H9 (cell line): Measurements from ENCODE around the gene TEX38. TPM values are rescaled to one million over a fixed set of nuclear protein-coding genes. Genes with fewer than 3 reads are reported as not detected.
A peak's percentile ranks its signal among the peaks of the same experiment; 100 is the strongest.

Experiments
- DNase-seq: peaks from one replicate; pipeline ENCODE4 v3.0.0-alpha.2; 2017
- H2AFZ ChIP-seq: one replicate; pipeline ENCODE4 v1.6.1; 2013; ENCODE audit warnings: mild to moderate bottlenecking, low read length, control low read depth, moderate library complexity
- H2AK5ac ChIP-seq: 2 replicates; pipeline ENCODE4 v1.6.1; 2013; ENCODE audit warnings: low read length, control low read depth, mixed read lengths; ENCODE audit not compliant: insufficient read length
- H2BK120ac ChIP-seq: one replicate; pipeline ENCODE4 v1.6.1; 2013; ENCODE audit warnings: low read depth, mild to moderate bottlenecking, low read length, control low read depth, inconsistent platforms; ENCODE audit not compliant: poor library complexity, severe bottlenecking
- H2BK12ac ChIP-seq: 2 replicates; pipeline ENCODE4 v1.6.1; 2013; ENCODE audit warnings: low read length, control low read depth, mixed read lengths, low read depth; ENCODE audit not compliant: insufficient read length
- H2BK15ac ChIP-seq: 2 replicates; pipeline ENCODE4 v1.6.1; 2013; ENCODE audit warnings: low read depth, low read length, control low read depth
- H2BK20ac ChIP-seq: one replicate; pipeline ENCODE4 v1.6.1; 2013; ENCODE audit warnings: low read depth, mild to moderate bottlenecking, low read length, control low read depth, inconsistent platforms; ENCODE audit not compliant: poor library complexity, severe bottlenecking
- H2BK5ac ChIP-seq: 2 replicates; pipeline ENCODE4 v1.6.1; 2013; ENCODE audit warnings: low read length, control low read depth, mixed read lengths; ENCODE audit not compliant: insufficient read length
- H3K14ac ChIP-seq: 2 replicates; pipeline ENCODE4 v1.6.1; 2013; ENCODE audit warnings: low read length, control low read depth; ENCODE audit not compliant: insufficient read depth
- H3K18ac ChIP-seq: 2 replicates; pipeline ENCODE4 v1.6.1; 2013; ENCODE audit warnings: low read depth, mild to moderate bottlenecking, mixed read lengths, low read length, control low read depth; ENCODE audit not compliant: insufficient read length
- H3K23ac ChIP-seq: 2 replicates; pipeline ENCODE4 v1.6.1; 2013; ENCODE audit warnings: low read length, control low read depth, mixed read lengths, low read depth; ENCODE audit not compliant: insufficient read length
- H3K23me2 ChIP-seq: 2 replicates; pipeline ENCODE4 v1.6.1; 2013; ENCODE audit warnings: low read depth, mild to moderate bottlenecking, mixed read lengths, low read length, control low read depth; ENCODE audit not compliant: insufficient read length, poor library complexity, severe bottlenecking
- H3K27ac ChIP-seq: 2 replicates; pipeline ENCODE4 v1.5.1; 2013; ENCODE audit warnings: low read length, control low read depth, mixed read lengths, low read depth; ENCODE audit not compliant: insufficient read length
- H3K27me3 ChIP-seq: 2 replicates; pipeline ENCODE4 v1.6.1; 2013; ENCODE audit warnings: low read length, control low read depth, inconsistent platforms; ENCODE audit not compliant: insufficient read depth
- H3K4ac ChIP-seq: 2 replicates; pipeline ENCODE4 v1.6.1; 2013; ENCODE audit warnings: low read depth, mild to moderate bottlenecking, control low read depth, inconsistent platforms, low read length, moderate library complexity
- H3K4me1 ChIP-seq: 2 replicates; pipeline ENCODE4 v1.6.1; 2013; ENCODE audit warnings: low read length, control low read depth, inconsistent platforms; ENCODE audit not compliant: insufficient read depth
- H3K4me2 ChIP-seq: 2 replicates; pipeline ENCODE4 v1.6.1; 2013; ENCODE audit warnings: low read length, control low read depth, mixed read lengths; ENCODE audit not compliant: insufficient read length, insufficient read depth
- H3K56ac ChIP-seq: 2 replicates; pipeline ENCODE4 v1.6.1; 2013; ENCODE audit warnings: low read depth, mild to moderate bottlenecking, mixed read lengths, low read length, control low read depth; ENCODE audit not compliant: insufficient read length
- H3K79me1 ChIP-seq: 2 replicates; pipeline ENCODE4 v1.6.1; 2013; ENCODE audit warnings: low read depth, mild to moderate bottlenecking, moderate library complexity, low read length, control low read depth, inconsistent platforms; ENCODE audit not compliant: insufficient read depth, poor library complexity, severe bottlenecking
- H3K79me2 ChIP-seq: 2 replicates; pipeline ENCODE4 v1.6.1; 2013; ENCODE audit warnings: low read length, control low read depth, inconsistent platforms; ENCODE audit not compliant: insufficient read depth
- H3K9ac ChIP-seq: 2 replicates; pipeline ENCODE4 v1.6.1; 2013; ENCODE audit warnings: low read length, control low read depth, mixed read lengths; ENCODE audit not compliant: insufficient read length; ENCODE audit errors: extremely low read depth
- H3K9me3 ChIP-seq: one replicate; pipeline ENCODE4 v1.6.1; 2013; ENCODE audit warnings: low read depth, low read length, inconsistent platforms; ENCODE audit not compliant: control insufficient read depth
- H3T11ph ChIP-seq: one replicate; pipeline ENCODE4 v1.6.1; 2013; ENCODE audit warnings: mild to moderate bottlenecking, low read length, control low read depth, inconsistent platforms
- H4K20me1 ChIP-seq: one replicate; pipeline ENCODE4 v1.6.1; 2013; ENCODE audit not compliant: control insufficient read depth, insufficient read length, insufficient read depth
- H4K5ac ChIP-seq: 2 replicates; pipeline ENCODE4 v1.6.1; 2013; ENCODE audit warnings: low read depth, mild to moderate bottlenecking, mixed read lengths, low read length, control low read depth; ENCODE audit not compliant: insufficient read length
- H4K8ac ChIP-seq: replicated peaks from 2 replicates; pipeline ENCODE4 v1.6.1; 2013; ENCODE audit warnings: low read length, control low read depth, mixed read lengths, low read depth; ENCODE audit not compliant: insufficient read length
- H4K91ac ChIP-seq: 2 replicates; pipeline ENCODE4 v1.6.1; 2013; ENCODE audit warnings: low read depth, mild to moderate bottlenecking, moderate library complexity, mixed read lengths, low read length, control low read depth; ENCODE audit not compliant: insufficient read length
- H3K27ac Mint-ChIP-seq, 3 experiments: 2 replicates in 2 of 3; 3 replicates in 1 of 3; pipeline ENCODE4 v1.8.0; 2020 to 2021; ENCODE audit warnings: mixed read lengths in 3 of 3, mild to moderate bottlenecking in 1 of 3, moderate library complexity in 1 of 3
- H3K27me3 Mint-ChIP-seq: 2 replicates; pipeline ENCODE4 v1.8.0; 2021; ENCODE audit warnings: low read depth, mild to moderate bottlenecking, moderate library complexity, mixed read lengths
- H3K36me3 Mint-ChIP-seq, 3 experiments: 2 replicates in 2 of 3; 3 replicates in 1 of 3; pipeline ENCODE4 v1.8.0; 2020 to 2021; ENCODE audit warnings: low read depth in 3 of 3, mixed read lengths in 3 of 3; ENCODE audit not compliant: insufficient read depth in 1 of 3
- H3K4me1 Mint-ChIP-seq, 2 experiments: 2 replicates each; pipeline ENCODE4 v1.8.0; 2020; ENCODE audit warnings: mixed read lengths in 2 of 2
- H3K4me3 Mint-ChIP-seq, 2 experiments: 2 replicates in 1 of 2; 3 replicates in 1 of 2; pipeline ENCODE4 v1.8.0; 2020 to 2021; ENCODE audit warnings: mild to moderate bottlenecking in 2 of 2, mixed read lengths in 2 of 2, moderate library complexity in 1 of 2
- H3K9me3 Mint-ChIP-seq, 2 experiments: 2 replicates in 1 of 2; 3 replicates in 1 of 2; pipeline ENCODE4 v1.8.0; 2020; ENCODE audit warnings: mild to moderate bottlenecking in 2 of 2, mixed read lengths in 2 of 2, moderate library complexity in 1 of 2
- CTCF ChIP-seq: fragments of 200-600 bp; sonication (generic); conservative IDR thresholded peaks from 3 replicates; pipeline ENCODE4 v1.8.0; 2021; ENCODE audit warnings: antibody characterized with exemption, mild to moderate bottlenecking
- WGBS: extraction: QIAGEN DNeasy Blood & Tissue Kit; methylation state at CpG from one replicate; pipeline ENCODE4 v1.1.7; 2013; ENCODE audit warnings: missing lambda C conversion rate, low lambda C conversion rate, mixed read lengths; ENCODE audit not compliant: insufficient read length; ENCODE audit errors: extremely low coverage; 5-methylcytosine and 5-hydroxymethylcytosine counted together
- total RNA-seq: library from RNA; stranded (reverse); gene quantifications from 2 replicates; pipeline ENCODE4 v1.2.1, GENCODE V29; 2021

The TEX38 gene
- total RNA-seq, 1 experiment from 2014 or later = not detected

DNA sequence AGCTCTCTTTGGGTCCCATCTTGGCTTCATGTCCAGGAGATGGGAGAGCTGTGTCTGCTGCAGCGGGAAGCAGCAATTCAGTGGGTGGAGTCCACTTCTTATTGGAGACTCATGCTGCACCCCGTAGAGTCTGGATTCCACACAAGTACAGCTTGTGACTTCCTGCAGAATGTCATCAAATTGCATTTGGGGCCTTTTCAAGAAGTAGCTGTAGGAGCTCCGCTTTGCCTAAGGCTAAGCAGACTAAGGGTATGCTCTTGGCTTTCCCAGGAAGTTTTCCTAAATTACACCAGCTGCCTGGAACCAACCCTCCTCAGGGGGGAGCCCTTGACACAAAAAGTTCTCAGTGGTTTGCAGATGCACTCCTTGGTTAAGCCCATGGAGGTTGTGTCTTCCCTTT lies 49.3 kb upstream of the TEX38 start:
- no peaks in the 10 kb centered on the region for H3K79me2 ChIP-seq
- H2BK20ac ChIP-seq = no peak overlapping the region
- H4K91ac ChIP-seq = no peak overlapping the region
- no peak overlapping the region for H4K8ac ChIP-seq
- no peak overlapping the region for H3K56ac ChIP-seq
- H3K23ac ChIP-seq = no peak overlapping the region
- no peak overlapping the region for H3K27ac ChIP-seq
- peaks cover 30% of the 10 kb centered on the region for H3K27me3 Mint-ChIP-seq
- peak; percentile 56 for DNase-seq
- peak; percentile 72 for TF ChIP-seq CTCF
- H2AFZ ChIP-seq = no peak overlapping the region
- no peak overlapping the region for H3K18ac ChIP-seq
- no peak overlapping the region for H2AK5ac ChIP-seq
- no peak overlapping the region for H4K5ac ChIP-seq
- H3K27me3 ChIP-seq = peaks cover 2% of the 10 kb centered on the region
- H2BK15ac ChIP-seq = no peak overlapping the region
- no peaks in the 10 kb centered on the region for H4K20me1 ChIP-seq
- H3K4me2 ChIP-seq = no peak overlapping the region
- no peak overlapping the region for H3K4ac ChIP-seq
- no peak overlapping the region for H3T11ph ChIP-seq
- no peaks in the 10 kb centered on the region for H3K9me3 ChIP-seq
- no peak overlapping the region for H2BK12ac ChIP-seq
- no peaks in the 10 kb centered on the region for H3K36me3 Mint-ChIP-seq
- H3K4me1 Mint-ChIP-seq = peaks cover 8 to 9% of the 10 kb centered on the region in 2 experiments
- no peak overlapping the region for H3K4me3 Mint-ChIP-seq
- no CpG with 5 or more reads among the region's 3 CpGs for WGBS
- H2BK5ac ChIP-seq = no peak overlapping the region
- no peaks in the 10 kb centered on the region for H3K4me1 ChIP-seq
- H3K23me2 ChIP-seq = no peaks in the 10 kb centered on the region
- no peak overlapping the region for H3K27ac Mint-ChIP-seq
- no peak overlapping the region for H3K9ac ChIP-seq
- H2BK120ac ChIP-seq = no peak overlapping the region
- H3K79me1 ChIP-seq = no peaks in the 10 kb centered on the region
- no peaks in the 10 kb centered on the region for H3K9me3 Mint-ChIP-seq
- H3K14ac ChIP-seq = no peak overlapping the region
